ENCODE data around the gene GM2A.
A peak's percentile ranks its signal among the peaks of the same experiment; 100 is the strongest.

GM2A gene

DNA sequence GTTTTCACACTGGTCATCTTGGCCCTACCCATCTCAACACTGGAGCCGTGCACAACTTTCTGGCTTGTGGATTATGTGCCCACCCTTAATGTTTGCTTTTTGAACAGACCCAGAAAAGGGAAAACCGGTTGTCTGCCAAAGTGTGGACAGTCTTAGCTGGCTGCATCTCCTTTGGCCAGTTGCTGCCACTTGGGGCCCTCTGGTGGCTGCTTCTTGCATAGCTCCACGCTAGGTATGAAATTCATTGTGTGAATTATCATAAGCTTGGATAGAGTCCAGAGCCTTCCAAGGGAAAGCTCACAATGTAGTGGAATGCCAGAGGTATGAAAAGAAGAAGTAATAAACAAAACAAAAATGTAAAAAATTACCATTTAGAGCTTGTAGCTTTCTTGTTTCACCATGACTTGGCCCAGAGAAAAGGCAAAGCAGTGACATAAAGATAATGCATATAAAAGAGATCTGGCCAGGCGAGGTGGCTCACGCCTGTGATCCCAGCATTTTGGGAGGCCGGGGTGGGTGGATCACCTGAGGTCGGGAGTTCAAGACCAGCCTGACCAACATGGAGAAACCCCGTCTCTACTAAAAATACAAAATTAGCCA lies 63.1 kb downstream of the GM2A start:
- H3K4me2 ChIP-seq (ENCODE audit: low read length) = no peak overlapping the region
- no peak overlapping the region for H3K23ac ChIP-seq (ENCODE audit: low read length)
- no peak overlapping the region for H3K4me3 ChIP-seq (ENCODE audit: low read depth, low read length)
- H3K27ac ChIP-seq (ENCODE audit: low read depth, low read length) = no peak overlapping the region
- H3K4me1 ChIP-seq (ENCODE audit: control insufficient read depth in 1 of 2, insufficient read depth in 2 of 2, low read length in 2 of 2) = peaks cover 0 to 8% of the 10 kb centered on the region in 2 experiments
- H3K79me2 ChIP-seq (ENCODE audit: control insufficient read depth, insufficient read depth, low read length, poor library complexity) = no peaks in the 10 kb centered on the region
- H2BK120ac ChIP-seq (ENCODE audit: insufficient read depth, low read length, poor library complexity) = no peak overlapping the region
- no peak overlapping the region for H2AFZ ChIP-seq (ENCODE audit: insufficient read depth, low read length, poor library complexity)
- H3K18ac ChIP-seq (ENCODE audit: low read length) = no peak overlapping the region
- H3K9ac ChIP-seq (ENCODE audit: low read length) = no peak overlapping the region
- H3K79me1 ChIP-seq (ENCODE audit: low read length) = no peaks in the 10 kb centered on the region
- H2BK5ac ChIP-seq (ENCODE audit: low read depth, low read length, poor library complexity) = no peak overlapping the region
- H4K12ac ChIP-seq (ENCODE audit: low read depth, low read length) = no peak overlapping the region
- WGBS (ENCODE audit: extremely low coverage, insufficient coverage, insufficient read length) = no CpG with 5 or more reads among the region's 8 CpGs
- no peak overlapping the region for H2AK5ac ChIP-seq (ENCODE audit: low read length)
- H4K91ac ChIP-seq (ENCODE audit: low read depth, low read length) = no peak overlapping the region
- peak; percentile 86 to 95 for DNase-seq
- no peak overlapping the region for H2BK12ac ChIP-seq (ENCODE audit: low read length)
- no peaks in the 10 kb centered on the region for H3K36me3 ChIP-seq (ENCODE audit: control insufficient read depth in 1 of 2, insufficient read depth in 2 of 2, low read length in 2 of 2)
- no peaks in the 10 kb centered on the region for H3K9me3 ChIP-seq (ENCODE audit: insufficient read depth, low read depth, low read length)
- no peak overlapping the region for H4K8ac ChIP-seq (ENCODE audit: low read depth, low read length)
- no peak overlapping the region for H3K4ac ChIP-seq (ENCODE audit: low read depth, low read length)
- no peaks in the 10 kb centered on the region for H3K27me3 ChIP-seq (ENCODE audit: insufficient read depth, low read length)
- H3K14ac ChIP-seq (ENCODE audit: low read length) = no peak overlapping the region

DNA sequence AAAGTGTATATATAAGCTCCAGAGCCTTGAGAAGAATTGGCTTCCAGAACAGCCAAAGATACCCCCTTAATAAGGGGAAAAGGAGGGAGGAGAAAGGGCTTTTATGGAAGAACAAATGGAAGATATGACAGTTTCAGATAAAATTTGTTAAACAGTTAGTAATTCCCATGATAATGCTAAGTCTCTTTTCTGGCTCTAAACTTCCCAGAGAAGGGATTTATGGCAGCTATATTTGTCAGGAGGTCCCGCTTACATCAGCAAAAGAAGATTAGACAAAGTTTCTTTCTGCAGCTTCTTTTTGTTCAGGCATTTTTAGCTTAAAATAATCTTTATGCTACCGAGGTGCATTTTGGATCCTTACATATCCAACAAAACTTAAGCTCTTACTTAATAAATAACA lies 64.9 kb downstream of the GM2A start:
- peaks cover 12 to 13% of the 10 kb centered on the region in 2 experiments for H3K4me1 ChIP-seq (ENCODE audit: control insufficient read depth in 1 of 2, insufficient read depth in 2 of 2, low read length in 2 of 2)
- H3K79me2 ChIP-seq (ENCODE audit: control insufficient read depth, insufficient read depth, low read length, poor library complexity) = no peaks in the 10 kb centered on the region
- H2AK5ac ChIP-seq (ENCODE audit: low read length) = no peak overlapping the region
- no peak overlapping the region for H3K27ac ChIP-seq (ENCODE audit: low read depth, low read length)
- no peaks in the 10 kb centered on the region for H3K79me1 ChIP-seq (ENCODE audit: low read length)
- no peak overlapping the region for H4K8ac ChIP-seq (ENCODE audit: low read depth, low read length)
- no peak overlapping the region for H2BK120ac ChIP-seq (ENCODE audit: insufficient read depth, low read length, poor library complexity)
- no peak overlapping the region for H4K12ac ChIP-seq (ENCODE audit: low read depth, low read length)
- no peak overlapping the region for H3K4ac ChIP-seq (ENCODE audit: low read depth, low read length)
- H3K23ac ChIP-seq (ENCODE audit: low read length) = no peak overlapping the region
- no peak overlapping the region for H3K9ac ChIP-seq (ENCODE audit: low read length)
- no peaks in the 10 kb centered on the region for H3K36me3 ChIP-seq (ENCODE audit: control insufficient read depth in 1 of 2, insufficient read depth in 2 of 2, low read length in 2 of 2)
- no peak overlapping the region for H2BK5ac ChIP-seq (ENCODE audit: low read depth, low read length, poor library complexity)
- no peak overlapping the region for H3K14ac ChIP-seq (ENCODE audit: low read length)
- no peak overlapping the region for H2AFZ ChIP-seq (ENCODE audit: insufficient read depth, low read length, poor library complexity)
- no peak for DNase-seq
- H3K4me2 ChIP-seq (ENCODE audit: low read length) = no peak overlapping the region
- H3K18ac ChIP-seq (ENCODE audit: low read length) = no peak overlapping the region
- H2BK12ac ChIP-seq (ENCODE audit: low read length) = no peak overlapping the region
- no peaks in the 10 kb centered on the region for H3K27me3 ChIP-seq (ENCODE audit: insufficient read depth, low read length)
- H4K91ac ChIP-seq (ENCODE audit: low read depth, low read length) = no peak overlapping the region
- no CpG with 5 or more reads among the region's 2 CpGs for WGBS (ENCODE audit: extremely low coverage, insufficient coverage, insufficient read length)
- no peaks in the 10 kb centered on the region for H3K9me3 ChIP-seq (ENCODE audit: insufficient read depth, low read depth, low read length)
- no peak overlapping the region for H3K4me3 ChIP-seq (ENCODE audit: low read depth, low read length)

DNA sequence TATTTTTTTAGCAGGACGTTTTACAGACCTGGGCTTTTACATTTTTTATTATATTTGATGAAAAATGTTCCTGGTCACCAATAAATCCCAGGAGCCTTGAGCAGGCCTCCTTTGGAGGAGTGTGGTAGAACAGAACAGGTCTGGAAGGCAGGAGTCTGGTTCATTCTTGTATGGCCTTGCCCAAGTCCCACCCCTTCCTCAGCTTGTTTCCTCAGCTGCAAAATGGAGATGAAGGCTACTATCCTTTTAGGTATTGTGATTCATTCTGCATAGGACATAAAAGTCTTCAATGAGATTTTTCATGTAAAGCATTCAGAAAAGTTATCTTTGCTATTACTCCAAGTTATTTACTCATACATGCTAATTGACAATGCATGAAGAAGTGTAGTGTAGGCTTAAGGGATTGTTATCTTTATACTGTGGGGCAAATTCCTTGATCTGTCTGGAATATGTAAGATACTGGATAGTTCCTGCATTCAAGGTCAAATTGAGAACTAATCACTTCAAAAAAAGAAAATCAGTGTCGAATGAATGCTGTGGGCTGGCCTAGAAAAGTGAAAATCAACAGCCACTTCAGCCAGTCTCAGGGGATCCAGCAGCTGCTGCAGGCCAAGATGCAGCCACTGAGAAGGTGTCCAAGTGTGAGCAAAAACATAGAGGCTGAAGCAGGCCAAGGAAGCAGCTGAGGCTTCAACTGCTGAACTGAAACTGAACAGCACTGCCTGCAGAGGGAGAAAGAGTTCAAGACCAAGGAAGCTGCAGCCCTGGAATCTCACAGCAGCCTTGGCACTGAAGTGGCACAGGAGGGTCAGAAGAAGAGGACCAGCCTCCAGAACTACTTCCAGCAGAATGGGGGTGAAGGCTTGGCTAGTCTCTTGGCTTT lies 66.1 kb downstream of the GM2A start:
- no peak overlapping the region for H2AFZ ChIP-seq (ENCODE audit: insufficient read depth, low read length, poor library complexity)
- H4K8ac ChIP-seq (ENCODE audit: low read depth, low read length) = no peak overlapping the region
- peaks cover 12 to 13% of the 10 kb centered on the region in 2 experiments for H3K4me1 ChIP-seq (ENCODE audit: control insufficient read depth in 1 of 2, insufficient read depth in 2 of 2, low read length in 2 of 2)
- no peaks in the 10 kb centered on the region for H3K79me1 ChIP-seq (ENCODE audit: low read length)
- H4K12ac ChIP-seq (ENCODE audit: low read depth, low read length) = no peak overlapping the region
- H3K36me3 ChIP-seq (ENCODE audit: control insufficient read depth in 1 of 2, insufficient read depth in 2 of 2, low read length in 2 of 2) = no peaks in the 10 kb centered on the region
- H2BK12ac ChIP-seq (ENCODE audit: low read length) = no peak overlapping the region
- H4K91ac ChIP-seq (ENCODE audit: low read depth, low read length) = no peak overlapping the region
- no peak overlapping the region for H2BK120ac ChIP-seq (ENCODE audit: insufficient read depth, low read length, poor library complexity)
- no peak overlapping the region for H3K27ac ChIP-seq (ENCODE audit: low read depth, low read length)
- WGBS (ENCODE audit: extremely low coverage, insufficient coverage, insufficient read length) = no CpG with 5 or more reads among the region's 2 CpGs
- H3K9ac ChIP-seq (ENCODE audit: low read length) = peak overlapping the region; percentile 15
- no peak overlapping the region for H3K4ac ChIP-seq (ENCODE audit: low read depth, low read length)
- H3K4me3 ChIP-seq (ENCODE audit: low read depth, low read length) = no peak overlapping the region
- no peak overlapping the region for H3K18ac ChIP-seq (ENCODE audit: low read length)
- H2BK5ac ChIP-seq (ENCODE audit: low read depth, low read length, poor library complexity) = no peak overlapping the region
- no peak overlapping the region for H3K14ac ChIP-seq (ENCODE audit: low read length)
- H3K27me3 ChIP-seq (ENCODE audit: insufficient read depth, low read length) = no peaks in the 10 kb centered on the region
- no peak overlapping the region for H3K4me2 ChIP-seq (ENCODE audit: low read length)
- no peaks in the 10 kb centered on the region for H3K79me2 ChIP-seq (ENCODE audit: control insufficient read depth, insufficient read depth, low read length, poor library complexity)
- H2AK5ac ChIP-seq (ENCODE audit: low read length) = no peak overlapping the region
- DNase-seq = peak in 1 of 2 donors; percentile 16
- no peak overlapping the region for H3K23ac ChIP-seq (ENCODE audit: low read length)
- H3K9me3 ChIP-seq (ENCODE audit: insufficient read depth, low read depth, low read length) = no peaks in the 10 kb centered on the region

All from trophoblast cell (in vitro differentiated cells and primary cell).